HG03108 (cell line): Measurements from ENCODE around the gene AP2A2.

Experiments
- ATAC-seq: cut with Tn5 transposase; IDR thresholded peaks from one replicate; pipeline ENCODE4 v1.9.1; 2021; ENCODE audit warnings: moderate library complexity; ENCODE audit not compliant: unreplicated experiment

AP2A2 gene

DNA sequence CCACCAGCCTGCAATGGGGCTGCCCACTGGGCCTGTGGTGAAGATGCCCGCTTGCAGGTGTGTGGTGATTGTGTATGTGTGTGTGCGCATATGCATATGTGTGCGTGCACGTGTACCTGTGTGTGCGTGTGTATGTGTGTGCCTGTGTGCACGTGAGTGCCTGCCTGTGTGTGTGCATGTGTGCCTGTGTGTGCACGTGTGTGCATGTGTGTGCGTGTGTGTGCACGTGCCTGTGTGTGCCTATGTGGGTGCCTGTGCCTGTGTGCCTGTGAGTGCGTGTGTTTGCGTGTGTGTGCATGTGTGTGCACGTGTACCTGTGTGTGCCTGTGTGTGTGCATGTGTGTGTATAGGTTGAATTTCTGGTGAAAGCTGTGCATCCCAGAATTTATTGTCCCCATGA lies 113.3 kb downstream of the AP2A2 start:
- ATAC-seq = no peak

DNA sequence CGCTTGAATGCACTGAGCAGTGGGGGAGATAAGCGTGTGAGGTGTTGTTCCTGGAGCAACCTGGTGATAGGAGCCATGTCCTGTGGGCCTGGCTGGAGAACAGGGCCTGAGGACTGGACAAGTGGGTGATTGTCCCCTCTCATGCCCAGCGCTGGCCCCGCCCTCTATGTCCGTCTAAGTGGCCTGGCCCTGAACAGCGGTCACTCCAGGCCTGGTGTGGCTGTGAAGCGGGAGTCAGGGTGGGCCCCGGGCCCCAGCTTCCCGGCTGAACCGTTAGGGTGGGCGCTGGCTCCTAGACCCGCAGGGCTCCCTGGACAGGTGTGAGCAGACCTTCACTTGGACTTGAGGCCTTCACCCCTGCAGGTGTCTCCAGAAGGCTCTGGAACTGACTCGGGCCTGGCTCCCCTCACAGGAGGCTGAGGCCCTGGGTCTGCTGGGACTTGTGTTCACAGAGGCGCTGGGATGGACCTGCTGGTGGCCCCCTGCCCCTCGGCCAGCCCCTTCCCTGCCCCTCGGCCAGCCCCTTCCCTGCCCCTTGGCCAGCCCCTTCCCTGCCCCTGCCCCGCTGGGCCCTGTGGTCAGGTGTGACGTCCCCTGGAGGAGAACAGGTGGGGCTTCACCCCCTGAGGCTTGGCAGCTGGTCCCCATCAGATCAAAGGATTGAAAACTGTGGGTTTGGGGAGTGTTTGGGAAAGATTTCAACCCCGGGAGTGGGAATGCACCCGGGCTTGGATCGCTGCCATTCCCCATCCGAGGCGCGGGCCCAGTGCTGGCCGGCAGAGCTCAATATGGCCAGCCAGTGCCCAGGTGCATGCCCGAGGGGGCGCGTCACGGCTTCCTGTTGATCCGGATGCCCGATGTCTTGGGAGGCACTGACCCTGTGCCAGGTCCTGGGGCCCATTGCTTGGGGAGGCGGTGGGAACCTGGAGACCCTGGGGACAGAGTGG lies 114.1 kb downstream of the AP2A2 start:
- ATAC-seq = no peak

GRCh38 chr11:1040428-1041148 lies 114.9 kb downstream of the AP2A2 start:
- ATAC-seq = no peak

DNA sequence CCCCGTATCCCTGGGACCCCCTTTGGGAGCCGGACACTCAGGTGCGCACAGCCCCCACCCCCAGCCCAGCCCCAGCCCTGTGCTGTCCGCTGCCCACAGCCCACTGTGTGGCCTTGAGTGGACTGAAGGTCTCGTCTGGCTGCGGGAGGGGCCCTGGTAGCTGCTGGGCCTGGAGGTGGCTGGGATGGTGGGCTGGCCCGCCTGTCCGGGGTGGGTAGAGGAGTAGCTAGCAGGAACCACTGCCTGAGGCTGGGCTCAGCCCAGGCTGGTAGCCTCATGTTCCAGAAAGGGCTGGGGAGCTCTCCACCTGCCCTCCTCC lies 115.4 kb downstream of the AP2A2 start:
- ATAC-seq = no peak

GRCh38 chr11:1041471-1041870 lies 115.8 kb downstream of the AP2A2 start:
- ATAC-seq = no peak

GRCh38 chr11:1041936-1042608 lies 116.4 kb downstream of the AP2A2 start:
- ATAC-seq = no peak

GRCh38 chr11:1042626-1043562 lies 117.2 kb downstream of the AP2A2 start:
- ATAC-seq = no peak

DNA sequence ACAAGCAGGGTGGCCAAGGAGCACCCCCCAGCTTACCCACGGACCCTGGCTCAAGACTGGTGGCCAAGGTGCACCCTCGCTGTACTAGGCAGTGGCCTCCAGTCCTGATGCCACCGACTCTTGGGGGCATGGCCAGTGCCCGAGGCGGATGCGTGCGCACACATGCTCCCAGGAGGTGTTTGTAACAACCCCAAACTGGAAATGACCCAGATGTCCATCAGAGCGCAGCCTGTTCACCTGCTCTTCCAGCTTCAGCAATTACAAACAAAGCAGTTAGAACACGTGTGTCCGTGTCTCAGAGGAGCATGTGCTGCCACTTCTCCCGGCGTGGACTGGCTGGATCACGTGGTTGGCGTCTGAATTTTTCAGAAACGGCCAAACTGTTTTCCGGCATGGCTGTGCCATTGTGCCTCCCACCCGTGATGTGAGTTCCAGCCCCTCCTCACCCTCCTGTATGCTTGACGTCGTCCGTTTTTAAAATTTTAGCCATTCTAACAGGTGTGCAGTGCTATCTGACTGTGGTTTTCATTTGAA lies 118.0 kb downstream of the AP2A2 start:
- no peak for ATAC-seq

DNA sequence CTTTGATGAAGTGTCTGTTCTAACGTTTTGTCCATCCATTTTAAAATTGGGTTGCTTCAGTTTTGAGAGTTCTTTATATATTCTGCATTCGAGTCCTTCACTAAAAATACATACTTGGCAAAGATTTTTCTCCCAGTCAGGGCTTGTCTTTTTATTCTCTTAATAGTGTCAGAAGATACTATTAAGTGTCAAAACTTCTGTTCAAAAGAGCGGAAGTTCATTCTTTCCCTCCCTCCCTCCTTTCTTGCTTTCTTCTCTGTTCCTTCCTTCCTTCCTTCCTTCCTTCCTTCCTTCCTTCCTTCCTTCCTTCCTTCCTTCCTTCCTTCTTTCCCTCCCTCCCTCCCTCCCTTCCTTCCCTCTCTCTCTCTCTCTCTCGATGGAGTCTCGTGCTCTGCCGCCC lies 118.5 kb downstream of the AP2A2 start:
- no peak for ATAC-seq

GRCh38 chr11:1047595-1048156 lies 122.0 kb downstream of the AP2A2 start:
- ATAC-seq = no peak

GRCh38 chr11:1048375-1049070 lies 122.9 kb downstream of the AP2A2 start:
- ATAC-seq = no peak

DNA sequence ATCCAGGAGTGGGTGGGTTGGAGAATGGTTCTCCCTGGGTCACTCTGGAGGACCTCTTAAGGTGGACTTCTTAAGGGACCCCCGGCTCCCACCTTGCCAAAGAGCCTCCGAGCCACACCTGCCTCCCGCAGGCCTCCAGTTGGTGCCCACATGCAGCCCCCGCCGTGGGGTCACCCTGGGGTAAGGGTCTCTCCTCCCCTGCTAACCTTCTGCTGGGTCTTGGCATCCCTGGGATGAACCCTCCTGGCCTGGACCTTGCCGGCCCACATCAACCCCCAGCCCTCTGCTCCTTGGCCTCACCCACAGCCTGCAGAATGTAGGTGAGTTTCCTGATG lies 123.4 kb downstream of the AP2A2 start:
- no peak for ATAC-seq

DNA sequence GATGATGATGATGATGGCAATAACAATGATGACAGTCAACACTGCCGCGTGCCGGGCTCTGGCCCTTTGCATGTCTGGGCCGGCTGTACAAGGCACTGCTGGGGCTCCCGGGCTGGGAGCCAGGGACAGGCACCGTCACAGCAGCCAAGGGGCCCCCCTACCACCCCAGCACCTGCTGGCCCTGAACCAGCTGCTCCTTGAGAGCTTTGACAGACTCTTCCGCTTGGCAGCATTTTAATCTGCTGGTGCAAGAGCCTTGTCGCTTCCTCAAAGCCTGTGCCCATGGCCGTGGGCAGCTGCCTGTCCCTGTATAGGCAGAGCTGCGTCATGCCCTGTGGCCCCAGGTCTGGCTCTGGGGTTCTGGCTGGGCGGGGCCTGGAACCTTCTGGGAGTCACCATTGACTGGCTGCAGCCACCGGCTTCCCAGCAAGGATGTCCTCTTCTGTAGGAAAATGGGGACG lies 123.8 kb downstream of the AP2A2 start:
- no peak for ATAC-seq

GRCh38 chr11:1049911-1050580 lies 124.4 kb downstream of the AP2A2 start:
- ATAC-seq = no peak

GRCh38 chr11:1050581-1051355 lies 125.1 kb downstream of the AP2A2 start:
- no peak for ATAC-seq

DNA sequence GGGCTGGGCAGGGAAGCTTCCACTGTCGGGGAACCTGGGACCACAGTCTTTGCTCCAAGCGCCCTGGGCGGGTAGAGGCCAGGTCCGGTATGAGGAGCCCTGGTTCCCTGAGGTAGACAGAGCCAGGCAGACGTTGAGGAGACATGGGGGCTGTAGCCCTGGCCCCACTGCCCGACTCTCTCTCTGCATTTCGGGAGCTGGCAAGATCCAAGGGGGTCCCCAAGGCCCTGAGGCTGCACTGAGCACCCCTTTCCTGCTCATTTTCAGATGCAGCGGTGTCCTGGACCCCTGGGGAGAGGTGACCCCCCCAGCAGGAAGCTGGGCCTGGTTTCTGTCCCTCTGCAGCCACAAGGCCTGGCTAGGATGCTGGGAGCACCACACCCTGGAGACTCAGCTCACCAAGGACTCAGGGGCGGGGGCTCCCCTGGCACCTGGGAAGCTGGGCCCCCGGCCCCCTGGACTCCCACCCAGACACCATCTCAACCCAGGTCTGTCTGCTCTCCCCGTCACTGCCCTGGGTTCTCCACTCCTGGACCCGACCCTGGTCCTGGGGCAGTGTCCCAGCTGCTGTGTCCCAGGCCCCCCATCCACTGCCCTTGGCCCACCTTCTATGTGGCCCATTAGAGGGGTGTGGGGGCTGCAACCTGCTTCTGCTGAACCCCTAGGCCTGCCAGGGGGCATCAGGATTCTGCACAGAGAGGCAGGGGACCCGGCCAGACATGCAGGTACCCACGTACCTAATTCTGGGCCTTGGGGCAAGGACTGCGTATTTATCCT lies 125.9 kb downstream of the AP2A2 start:
- no peak for ATAC-seq
